DMS153 (cell line): Measurements from ENCODE around the gene NET1.
"Not testable (repeated sequence)": the region's sequence is repeated elsewhere in the genome, so short reads cannot be mapped to it uniquely, and the experiment has no call there.

ENCODE experiments used
- DNase-seq: peaks from one replicate; lab custom pipeline; 2025; lab: John Stamatoyannopoulos, UW

NET1 gene

GRCh38 chr10:5396556-5397300 is 15.6 kb upstream of the NET1 start:
- DNase-seq = no peak

- DNase-seq = no peak
Measured at GRCh38 chr10:5399332-5399731, 13.0 kb upstream of the NET1 start.

- no peak for DNase-seq
Measured at GRCh38 chr10:5400468-5401240, 11.7 kb upstream of the NET1 start.

- no peak for DNase-seq
Measured at GRCh38 chr10:5402798-5403197, 9.6 kb upstream of the NET1 start.

GRCh38 chr10:5404208-5405041 is 7.9 kb upstream of the NET1 start, which contains the start of gene TUBAL3:
Gene TUBAL3, minus strand, starts transcription at chr10:5404828. Its CDS starts 36 bp downstream, at chr10:5404792.
- no peak for DNase-seq

- no peak for DNase-seq
Measured at GRCh38 chr10:5406918-5407317, 5.4 kb upstream of the NET1 start.

- DNase-seq = not testable (repeated sequence)
Measured at GRCh38 chr10:5410787-5411186, 1.6 kb upstream of the NET1 start.

- no peak for DNase-seq
Measured at GRCh38 chr10:5411941-5412276, 448 bp upstream of the NET1 start.

- DNase-seq = no peak
Measured at GRCh38 chr10:5413012-5413938, 918 bp downstream of the NET1 start.

- DNase-seq = no peak
Measured at GRCh38 chr10:5416981-5417380, 4.6 kb downstream of the NET1 start.

GRCh38 chr10:5418584-5418983 is 6.2 kb downstream of the NET1 start:
- DNase-seq = no peak

GRCh38 chr10:5419466-5420094 is 7.2 kb downstream of the NET1 start:
- DNase-seq = no peak

GRCh38 chr10:5423771-5424170 is 11.4 kb downstream of the NET1 start:
- no peak for DNase-seq

GRCh38 chr10:5424751-5425150 is 12.4 kb downstream of the NET1 start:
- no peak for DNase-seq

- no peak for DNase-seq
Measured at GRCh38 chr10:5428133-5428532, 15.8 kb downstream of the NET1 start.

GRCh38 chr10:5433182-5433581 is 20.8 kb downstream of the NET1 start:
- no peak for DNase-seq

GRCh38 chr10:5434017-5434753 is 21.8 kb downstream of the NET1 start:
- no peak for DNase-seq

GRCh38 chr10:5435328-5435727 is 23.0 kb downstream of the NET1 start:
- no peak for DNase-seq

GRCh38 chr10:5440206-5440605 is 27.8 kb downstream of the NET1 start:
- no peak for DNase-seq

GRCh38 chr10:5441106-5441505 is 28.7 kb downstream of the NET1 start:
- DNase-seq = no peak
